Measurements from ENCODE around the gene GYG2. TPM values are rescaled to one million over a fixed set of nuclear protein-coding genes. Genes with fewer than 3 reads are reported as not detected.
"Not testable (repeated sequence)": the region's sequence is repeated elsewhere in the genome, so short reads cannot be mapped to it uniquely, and the experiment has no call there.

The GYG2 gene
- total and polyA plus RNA-seq, 5 donors from 2014 or later, result not detected

GRCh38 chrX:2889045-2889605, 60.4 kb downstream of the GYG2 start:
- H3K27ac ChIP-seq (ENCODE audit: insufficient read depth, low read length, poor library complexity, severe bottlenecking), result no peak overlapping the region
- DNase-seq (no peak), ATAC-seq (ENCODE audit: low read depth in 2 of 2) (no peak)
- Mint-ChIP-seq H3K27me3 (peaks cover 6% of the 10 kb centered on the region), H3K4me3 (peak overlapping the region in 3 of 4 donors; percentile 80 to 92 (median 84)), H3K9me3 (peaks cover 0 to 6% (median 0%) of the 10 kb centered on the region in 7 donors), H3K36me3 (no peaks in the 10 kb centered on the region), H3K27ac (peak overlapping the region in 2 of 3 donors; percentile 12 to 28), H3K4me1 (peaks cover 0 to 14% (median 4%) of the 10 kb centered on the region in 4 donors)
- H3K9me3 ChIP-seq (ENCODE audit: control insufficient read depth in 2 of 2, low read length in 2 of 2), result no peaks in the 10 kb centered on the region
- peak overlapping the region; percentile 51 for H3K4me3 ChIP-seq (ENCODE audit: low read depth, low read length)
- no peaks in the 10 kb centered on the region for H3K36me3 ChIP-seq (ENCODE audit: control insufficient read depth, insufficient read depth, low read length)
- H3K27me3 ChIP-seq (ENCODE audit: control insufficient read depth, insufficient read depth, low read length), result no peaks in the 10 kb centered on the region
- no peaks in the 10 kb centered on the region for H3K4me1 ChIP-seq (ENCODE audit: control insufficient read depth, insufficient read depth, low read length, poor library complexity, severe bottlenecking)

GRCh38 chrX:2889706-2890490, 61.2 kb downstream of the GYG2 start:
- H3K36me3 ChIP-seq (ENCODE audit: control insufficient read depth, insufficient read depth, low read length); H3K27me3 Mint-ChIP-seq; DNase-seq; H3K27ac ChIP-seq (ENCODE audit: insufficient read depth, low read length, poor library complexity, severe bottlenecking); ATAC-seq (ENCODE audit: low read depth in 2 of 2); H3K27me3 ChIP-seq (ENCODE audit: control insufficient read depth, insufficient read depth, low read length); H3K9me3 Mint-ChIP-seq; H3K4me1 ChIP-seq (ENCODE audit: control insufficient read depth, insufficient read depth, low read length, poor library complexity, severe bottlenecking); H3K9me3 ChIP-seq (ENCODE audit: control insufficient read depth in 2 of 2, low read length in 2 of 2); H3K36me3 Mint-ChIP-seq: not testable (repeated sequence)
- peak overlapping the region; percentile 51 for H3K4me3 ChIP-seq (ENCODE audit: low read depth, low read length)
- peak overlapping the region in 3 of 4 donors; percentile 80 to 92 (median 84) for H3K4me3 Mint-ChIP-seq
- peaks cover 0 to 14% (median 4%) of the 10 kb centered on the region in 4 donors for H3K4me1 Mint-ChIP-seq
- H3K27ac Mint-ChIP-seq, result peak overlapping the region in 2 of 3 donors; percentile 12 to 53

GRCh38 chrX:2890536-2891460, 62.1 kb downstream of the GYG2 start:
- DNase-seq; H3K36me3 Mint-ChIP-seq; H3K4me1 ChIP-seq (ENCODE audit: control insufficient read depth, insufficient read depth, low read length, poor library complexity, severe bottlenecking); H3K27ac ChIP-seq (ENCODE audit: insufficient read depth, low read length, poor library complexity, severe bottlenecking); H3K9me3 Mint-ChIP-seq; H3K4me3 Mint-ChIP-seq; H3K27me3 Mint-ChIP-seq; H3K27ac Mint-ChIP-seq; ATAC-seq (ENCODE audit: low read depth in 2 of 2); H3K36me3 ChIP-seq (ENCODE audit: control insufficient read depth, insufficient read depth, low read length); H3K4me3 ChIP-seq (ENCODE audit: low read depth, low read length); H3K9me3 ChIP-seq (ENCODE audit: control insufficient read depth in 2 of 2, low read length in 2 of 2); H3K27me3 ChIP-seq (ENCODE audit: control insufficient read depth, insufficient read depth, low read length): not testable (repeated sequence)
- peaks cover 0 to 14% (median 4%) of the 10 kb centered on the region in 4 donors for H3K4me1 Mint-ChIP-seq

GRCh38 chrX:2892816-2893215, 64.1 kb downstream of the GYG2 start:
- H3K4me1 ChIP-seq (ENCODE audit: control insufficient read depth, insufficient read depth, low read length, poor library complexity, severe bottlenecking), result no peaks in the 10 kb centered on the region
- H3K4me1 Mint-ChIP-seq, result peaks cover 0 to 14% (median 4%) of the 10 kb centered on the region in 4 donors
- peaks cover 0 to 7% (median 0%) of the 10 kb centered on the region in 7 donors for H3K9me3 Mint-ChIP-seq
- H3K9me3 ChIP-seq (ENCODE audit: control insufficient read depth in 2 of 2, low read length in 2 of 2), result no peaks in the 10 kb centered on the region
- H3K4me3 ChIP-seq (ENCODE audit: low read depth, low read length), result no peak overlapping the region
- DNase-seq, result no peak
- no peak overlapping the region for H3K27ac ChIP-seq (ENCODE audit: insufficient read depth, low read length, poor library complexity, severe bottlenecking)
- no peak for ATAC-seq (ENCODE audit: low read depth in 2 of 2)
- no peaks in the 10 kb centered on the region for H3K36me3 Mint-ChIP-seq
- no peaks in the 10 kb centered on the region for H3K27me3 ChIP-seq (ENCODE audit: control insufficient read depth, insufficient read depth, low read length)
- peaks cover 6% of the 10 kb centered on the region for H3K27me3 Mint-ChIP-seq
- H3K36me3 ChIP-seq (ENCODE audit: control insufficient read depth, insufficient read depth, low read length), result no peaks in the 10 kb centered on the region
- H3K27ac Mint-ChIP-seq, result no peak overlapping the region
- no peak overlapping the region for H3K4me3 Mint-ChIP-seq

GRCh38 chrX:2894885-2895292, 66.2 kb downstream of the GYG2 start:
- H3K27me3 ChIP-seq (ENCODE audit: control insufficient read depth, insufficient read depth, low read length), result no peaks in the 10 kb centered on the region
- H3K27me3 Mint-ChIP-seq, result no peaks in the 10 kb centered on the region
- H3K9me3 ChIP-seq (ENCODE audit: control insufficient read depth in 2 of 2, low read length in 2 of 2), result no peaks in the 10 kb centered on the region
- no peak overlapping the region for H3K4me3 Mint-ChIP-seq
- no peaks in the 10 kb centered on the region for H3K4me1 ChIP-seq (ENCODE audit: control insufficient read depth, insufficient read depth, low read length, poor library complexity, severe bottlenecking)
- no peaks in the 10 kb centered on the region for H3K36me3 ChIP-seq (ENCODE audit: control insufficient read depth, insufficient read depth, low read length)
- ATAC-seq (ENCODE audit: low read depth in 2 of 2) (no peak), DNase-seq (no peak)
- peaks cover 0 to 7% (median 0%) of the 10 kb centered on the region in 7 donors for H3K9me3 Mint-ChIP-seq
- H3K36me3 Mint-ChIP-seq, result no peaks in the 10 kb centered on the region
- peaks cover 0 to 7% (median 0%) of the 10 kb centered on the region in 4 donors for H3K4me1 Mint-ChIP-seq
- no peak overlapping the region for H3K27ac Mint-ChIP-seq
- no peak overlapping the region for H3K4me3 ChIP-seq (ENCODE audit: low read depth, low read length)
- H3K27ac ChIP-seq (ENCODE audit: insufficient read depth, low read length, poor library complexity, severe bottlenecking), result no peak overlapping the region

- H3K27me3 ChIP-seq (ENCODE audit: control insufficient read depth, insufficient read depth, low read length), result no peaks in the 10 kb centered on the region
- no peaks in the 10 kb centered on the region for H3K4me1 ChIP-seq (ENCODE audit: control insufficient read depth, insufficient read depth, low read length, poor library complexity, severe bottlenecking)
- Mint-ChIP-seq H3K9me3 (peaks cover 0 to 10% (median 0%) of the 10 kb centered on the region in 7 donors), H3K4me1 (peaks cover 0 to 6% (median 0%) of the 10 kb centered on the region in 4 donors), H3K27ac (no peak overlapping the region), H3K27me3 (no peaks in the 10 kb centered on the region), H3K4me3 (no peak overlapping the region), H3K36me3 (no peaks in the 10 kb centered on the region)
- no peaks in the 10 kb centered on the region for H3K9me3 ChIP-seq (ENCODE audit: control insufficient read depth in 2 of 2, low read length in 2 of 2)
- no peak overlapping the region for H3K4me3 ChIP-seq (ENCODE audit: low read depth, low read length)
- no peak overlapping the region for H3K27ac ChIP-seq (ENCODE audit: insufficient read depth, low read length, poor library complexity, severe bottlenecking)
- no peak for ATAC-seq (ENCODE audit: low read depth in 2 of 2)
- no peak for DNase-seq
- no peaks in the 10 kb centered on the region for H3K36me3 ChIP-seq (ENCODE audit: control insufficient read depth, insufficient read depth, low read length)
Observed at GRCh38 chrX:2897311-2897689, 68.6 kb downstream of the GYG2 start.

GRCh38 chrX:2897690-2898623, 69.2 kb downstream of the GYG2 start:
- not testable (repeated sequence) for H3K36me3 Mint-ChIP-seq; H3K4me3 Mint-ChIP-seq; H3K27ac ChIP-seq (ENCODE audit: insufficient read depth, low read length, poor library complexity, severe bottlenecking); H3K27me3 ChIP-seq (ENCODE audit: control insufficient read depth, insufficient read depth, low read length); H3K4me1 Mint-ChIP-seq; H3K4me1 ChIP-seq (ENCODE audit: control insufficient read depth, insufficient read depth, low read length, poor library complexity, severe bottlenecking); DNase-seq; H3K4me3 ChIP-seq (ENCODE audit: low read depth, low read length); ATAC-seq (ENCODE audit: low read depth in 2 of 2); H3K9me3 ChIP-seq (ENCODE audit: control insufficient read depth in 2 of 2, low read length in 2 of 2); H3K27me3 Mint-ChIP-seq; H3K36me3 ChIP-seq (ENCODE audit: control insufficient read depth, insufficient read depth, low read length)
- H3K9me3 Mint-ChIP-seq, result peaks cover 0 to 14% (median 0%) of the 10 kb centered on the region in 7 donors
- H3K27ac Mint-ChIP-seq, result peak overlapping the region in 1 of 3 donors; percentile 37

Data from CD4-positive, CD25-positive, alpha-beta regulatory T cell (primary cell).